Dedifferentiated amniotic fluid mesenchymal stem cell (primary cell): ENCODE measurements around the gene CNTD1.
A peak's percentile ranks its signal among the peaks of the same experiment; 100 is the strongest.

Source experiments
- DNase-seq: peaks from one replicate; pipeline ENCODE4 v3.0.0-alpha.2; 2016; ENCODE audit errors: extremely low spot score

Gene CNTD1

DNA sequence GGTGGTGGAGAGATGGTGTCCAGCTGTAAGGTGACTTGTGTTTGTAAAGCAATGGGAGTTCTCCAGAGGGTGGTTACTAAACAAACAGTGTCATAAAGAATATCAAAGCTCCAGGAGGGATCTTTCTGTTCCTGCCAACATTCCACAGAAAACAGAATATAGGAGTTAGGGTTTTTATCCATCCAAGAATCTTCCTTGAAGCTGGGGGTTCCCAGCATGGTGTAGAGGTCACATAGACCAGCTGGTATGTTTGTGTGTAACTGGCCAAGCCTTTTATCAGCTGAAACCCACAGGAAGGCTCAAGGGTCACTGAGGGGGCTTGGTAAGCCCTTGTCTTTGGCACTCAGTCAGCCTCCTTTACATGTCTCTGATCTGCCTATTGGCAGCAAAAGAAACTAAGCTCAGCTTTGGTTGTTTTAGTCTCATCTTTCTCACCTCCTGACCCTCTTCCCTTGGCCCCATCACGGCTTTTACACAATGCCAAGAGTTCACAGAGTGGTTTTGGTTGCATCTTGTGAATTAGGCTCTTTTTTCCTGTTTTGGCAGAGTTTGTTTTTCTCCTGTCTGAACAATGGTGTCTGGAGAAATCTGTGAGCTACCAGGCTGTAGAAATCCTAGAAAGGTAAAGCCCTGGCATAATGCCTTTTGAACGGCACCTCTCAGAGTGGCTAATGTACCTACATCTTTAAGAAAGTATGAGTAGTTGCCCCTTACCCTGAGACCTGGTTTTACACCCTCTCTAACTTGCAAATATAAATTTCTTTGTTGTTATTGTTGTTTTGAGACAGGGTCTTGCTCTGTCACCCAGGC, 4.6 kb downstream of the CNTD1 start:
- DNase-seq = no peak

DNA sequence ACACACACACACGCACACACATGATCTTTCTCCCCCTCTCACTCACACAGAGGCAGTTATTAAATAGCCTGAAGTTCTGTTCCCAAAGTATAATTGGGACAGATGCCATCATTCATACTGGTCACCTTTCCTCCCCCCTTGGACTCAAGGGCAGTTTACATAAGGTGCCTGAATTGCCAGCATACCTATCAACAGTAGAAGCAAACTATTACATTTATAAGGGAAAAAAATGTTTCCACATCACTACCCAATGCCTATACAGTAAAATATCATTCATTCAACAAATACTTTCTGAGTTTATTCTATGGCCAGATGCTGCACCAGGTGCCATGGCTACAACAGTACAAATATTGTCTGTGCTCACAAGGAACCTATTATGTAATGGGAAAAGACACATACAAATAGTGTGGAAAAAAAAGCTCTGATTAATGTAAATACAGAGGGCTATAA, 6.3 kb downstream of the CNTD1 start:
- DNase-seq = no peak

GRCh38 chr17:42806249-42806648, 7.6 kb downstream of the CNTD1 start:
- no peak for DNase-seq

- no peak for DNase-seq
Measured at GRCh38 chr17:42809250-42809649, 10.6 kb downstream of the CNTD1 start.

DNA sequence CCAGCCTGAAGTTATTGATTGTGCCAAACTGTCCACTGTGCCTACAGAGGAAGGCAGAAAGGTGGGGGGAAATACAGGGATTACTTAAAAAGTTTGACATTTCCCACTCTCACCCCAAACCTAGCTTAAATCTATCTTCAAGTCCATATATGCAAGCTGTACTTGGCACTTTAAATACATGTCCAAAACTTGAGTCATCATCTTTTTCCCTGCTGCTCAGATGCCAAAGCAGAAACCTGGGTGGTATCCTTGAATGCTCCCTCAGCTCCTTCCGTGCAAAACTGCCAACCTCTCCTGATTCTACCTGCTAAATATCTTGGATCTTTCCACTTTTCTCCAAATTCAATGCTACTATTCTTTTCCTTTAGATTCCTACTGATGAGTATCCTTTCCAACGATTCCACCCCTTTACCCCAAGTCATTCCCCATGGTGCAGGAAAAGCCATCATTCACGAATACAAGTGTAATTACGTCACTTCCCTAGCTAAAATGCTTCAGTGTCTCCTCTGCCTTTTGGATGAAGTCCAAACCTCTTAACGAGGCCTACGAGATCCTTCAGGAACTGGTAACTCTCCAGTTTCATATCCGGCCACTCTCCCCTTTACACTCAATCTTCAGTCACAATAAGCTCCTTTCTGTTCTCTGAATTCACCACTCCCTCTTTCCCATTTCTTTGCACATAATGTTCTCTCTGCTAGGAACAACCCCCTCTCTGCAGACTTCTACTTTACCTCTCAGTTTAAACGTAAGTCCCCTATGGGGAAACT, 16.2 kb downstream of the CNTD1 start:
- DNase-seq = no peak

DNA sequence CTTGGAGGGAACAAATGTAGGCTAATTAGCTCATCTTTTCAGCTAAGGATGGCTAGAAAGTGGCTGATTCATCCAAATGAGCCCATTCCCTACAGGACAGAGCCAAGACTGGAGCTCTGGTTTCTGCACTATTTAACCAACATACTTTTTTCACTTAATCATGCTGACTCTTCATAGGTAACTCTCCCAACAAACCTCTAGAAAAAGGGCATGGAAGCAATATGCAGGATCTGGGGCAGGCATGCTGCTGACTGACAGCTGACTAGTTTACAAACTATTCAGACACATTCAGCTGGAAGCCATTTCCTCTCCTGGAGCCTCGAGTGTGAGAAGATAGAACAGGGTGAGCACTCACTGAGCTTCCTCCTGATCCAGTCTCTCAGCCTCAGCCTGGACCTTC, 19.2 kb downstream of the CNTD1 start:
- no peak for DNase-seq

GRCh38 chr17:42818379-42818778, 19.7 kb downstream of the CNTD1 start:
- DNase-seq = no peak

DNA sequence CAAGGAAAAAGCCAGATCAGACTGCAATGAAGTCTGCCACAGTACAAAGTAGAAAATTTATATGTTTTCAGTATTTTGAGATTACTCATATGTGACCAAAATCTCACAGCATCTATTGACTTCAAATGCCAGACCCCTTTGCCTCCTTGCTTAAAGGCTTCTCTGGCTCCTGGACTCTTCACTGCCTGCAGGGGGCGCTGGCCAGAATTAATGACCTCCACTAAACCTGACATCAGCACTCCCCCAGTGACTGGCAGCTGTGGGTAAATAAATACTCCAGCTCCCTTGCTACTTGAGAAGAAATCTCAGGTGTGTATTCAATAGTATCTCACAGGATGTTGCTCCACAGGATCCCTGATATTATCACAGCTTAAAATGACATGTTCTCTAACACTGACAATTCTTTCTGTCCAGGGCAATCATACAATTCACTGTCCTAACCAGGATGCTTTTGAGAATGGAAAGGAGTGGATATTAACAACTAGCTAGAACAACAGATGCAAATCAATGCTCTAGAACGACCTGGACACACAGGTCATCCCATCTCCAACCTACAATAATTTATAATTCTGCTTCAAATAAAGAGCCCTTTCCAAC, 21.4 kb downstream of the CNTD1 start:
- peak; percentile 61 for DNase-seq

GRCh38 chr17:42821176-42821575, 22.5 kb downstream of the CNTD1 start:
- no peak for DNase-seq

- DNase-seq = no peak
Measured at GRCh38 chr17:42827472-42827871, 28.8 kb downstream of the CNTD1 start.

DNA sequence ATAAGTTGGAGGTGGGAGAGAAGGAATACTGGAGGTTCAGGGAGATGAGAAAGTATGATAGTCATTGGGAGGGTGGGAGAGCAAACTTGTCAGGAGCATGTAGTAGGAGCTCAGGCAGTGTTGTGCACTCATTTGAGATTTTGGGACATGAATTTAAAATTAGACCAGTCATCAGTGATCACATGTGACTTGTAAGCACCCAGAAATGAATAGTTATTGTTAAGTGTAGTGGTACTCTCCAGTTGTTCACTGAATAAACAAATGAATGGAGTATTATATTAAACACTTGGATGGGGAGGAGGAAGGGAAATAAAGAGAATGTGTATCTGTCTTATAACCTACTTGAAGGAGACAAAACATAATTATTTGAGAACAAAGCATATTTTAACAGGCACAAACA, 32.3 kb downstream of the CNTD1 start:
- DNase-seq = no peak

DNA sequence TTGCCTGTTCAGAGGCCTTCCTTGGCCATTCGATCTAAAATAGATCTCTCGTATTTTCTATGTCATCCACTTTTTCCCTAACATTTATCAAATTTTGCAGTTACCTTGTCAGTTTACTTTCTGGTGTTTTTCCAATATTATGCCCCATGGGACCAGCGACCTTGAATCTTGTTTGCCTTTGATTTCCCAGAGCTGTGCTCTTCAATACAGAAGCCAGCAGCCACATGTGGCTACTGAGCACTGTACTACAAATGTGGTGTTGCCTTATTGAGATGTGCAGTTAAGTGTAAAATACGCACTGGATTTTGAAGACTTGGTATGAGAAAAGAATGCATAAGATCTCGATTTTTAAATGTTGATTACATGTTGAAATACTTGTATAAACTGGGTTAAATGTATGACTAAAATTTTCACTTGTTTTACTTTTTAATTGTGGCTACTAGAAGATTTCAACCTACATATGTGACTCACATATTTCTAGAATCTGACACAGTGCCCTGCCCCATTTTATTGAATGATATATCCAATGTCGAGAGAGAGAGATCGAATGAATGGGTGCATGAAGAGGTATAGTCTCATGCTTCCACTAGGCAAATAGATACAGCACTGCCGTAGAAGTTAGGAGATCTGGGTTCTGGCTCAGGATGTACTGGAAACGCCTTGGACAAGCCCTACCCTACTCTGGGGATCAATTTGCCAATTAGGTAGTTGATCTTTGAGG, 33.7 kb downstream of the CNTD1 start:
- DNase-seq = no peak

- DNase-seq = peak; percentile 88
Measured at GRCh38 chr17:42832934-42833766, 34.5 kb downstream of the CNTD1 start, which contains the start of gene PSME3. PSME3 (plus strand) TSS chr17:42833397; CDS start chr17:42833632, 235 bp downstream.

DNA sequence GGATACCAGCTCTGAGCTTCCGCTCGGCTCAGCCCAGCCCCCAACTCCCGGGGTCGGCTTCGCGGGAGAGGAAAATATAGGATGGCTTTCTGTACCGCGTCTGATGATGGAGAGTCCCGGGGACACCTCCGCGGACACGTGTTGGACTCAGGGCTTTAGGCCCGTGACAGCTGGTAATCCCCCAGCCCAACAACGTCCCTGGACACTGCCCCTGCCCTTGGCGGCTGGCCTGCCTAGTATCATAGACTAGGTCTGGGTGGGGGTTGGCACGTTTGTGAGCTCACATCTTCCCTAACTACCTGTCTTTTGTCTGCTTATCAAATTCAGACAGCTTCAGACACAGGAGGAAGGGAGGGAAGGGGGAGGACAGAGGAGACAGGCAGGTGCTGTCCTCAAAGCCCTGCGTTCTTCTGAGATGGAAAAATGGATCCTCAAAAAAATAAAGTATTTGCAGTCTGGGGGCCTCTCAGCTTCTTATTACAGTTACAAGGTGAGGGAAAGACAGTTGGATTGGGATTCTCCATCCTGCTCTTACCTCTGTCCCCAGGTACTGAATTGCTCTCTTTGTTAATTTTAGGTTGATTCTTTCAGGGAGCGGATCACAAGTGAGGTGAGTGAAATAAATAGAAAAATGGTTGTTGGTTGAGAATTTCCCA, 35.2 kb downstream of the CNTD1 start:
- DNase-seq = no peak

DNA sequence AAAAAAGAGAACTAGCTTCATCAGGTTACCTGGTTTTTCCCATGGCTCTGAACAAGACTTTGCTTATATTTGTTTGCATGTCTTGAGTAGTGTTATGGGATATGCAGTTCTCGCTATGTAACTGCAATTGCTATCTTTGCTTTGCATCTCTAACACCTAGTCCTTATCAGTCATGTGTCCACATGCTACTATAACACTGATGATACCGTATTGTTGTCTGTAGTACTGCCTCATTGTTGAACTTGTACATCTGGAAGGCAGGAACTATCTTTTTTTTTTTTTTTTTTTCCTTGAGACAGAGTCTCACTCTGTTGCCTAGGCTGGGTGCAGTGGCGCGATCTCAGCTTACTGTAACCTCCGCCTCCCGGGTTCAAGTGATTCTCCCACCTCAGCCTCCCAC, 37.1 kb downstream of the CNTD1 start:
- no peak for DNase-seq

DNA sequence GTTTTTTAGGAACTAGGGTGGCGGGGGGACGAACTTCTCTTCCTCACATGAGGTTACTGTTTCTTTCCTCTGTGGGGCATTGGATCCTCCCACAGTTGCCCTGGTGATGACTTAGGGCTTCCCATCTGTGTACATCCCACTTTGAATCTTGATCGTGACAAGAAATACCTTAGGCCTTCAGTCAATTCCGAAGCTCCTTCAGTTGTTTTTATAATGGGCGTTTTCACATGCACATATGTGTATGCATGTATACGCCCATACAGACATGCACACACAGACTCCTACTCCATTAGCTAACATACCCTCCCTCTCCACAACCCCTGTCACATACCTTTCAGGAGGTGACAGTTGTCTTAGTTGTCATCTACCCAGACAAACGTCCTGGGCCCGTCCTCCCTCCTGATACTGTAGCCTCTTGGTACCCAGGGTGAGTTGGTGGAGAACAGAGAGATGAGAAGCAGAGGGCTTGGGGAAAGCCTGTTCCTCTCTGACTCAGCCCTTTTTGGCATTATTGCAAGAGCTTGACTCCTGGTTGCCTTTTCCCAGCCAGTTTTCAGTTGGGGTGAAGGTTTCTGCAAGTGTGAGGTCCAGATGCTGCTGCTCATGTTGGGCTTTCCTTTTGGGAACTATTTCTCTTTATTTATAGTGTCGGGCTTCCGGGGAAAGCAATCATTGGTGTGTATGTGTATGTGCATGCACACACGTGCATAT, 43.5 kb downstream of the CNTD1 start:
- no peak for DNase-seq

- DNase-seq = peak; percentile 63
Measured at GRCh38 chr17:42843358-42843934, 44.8 kb downstream of the CNTD1 start.

DNA sequence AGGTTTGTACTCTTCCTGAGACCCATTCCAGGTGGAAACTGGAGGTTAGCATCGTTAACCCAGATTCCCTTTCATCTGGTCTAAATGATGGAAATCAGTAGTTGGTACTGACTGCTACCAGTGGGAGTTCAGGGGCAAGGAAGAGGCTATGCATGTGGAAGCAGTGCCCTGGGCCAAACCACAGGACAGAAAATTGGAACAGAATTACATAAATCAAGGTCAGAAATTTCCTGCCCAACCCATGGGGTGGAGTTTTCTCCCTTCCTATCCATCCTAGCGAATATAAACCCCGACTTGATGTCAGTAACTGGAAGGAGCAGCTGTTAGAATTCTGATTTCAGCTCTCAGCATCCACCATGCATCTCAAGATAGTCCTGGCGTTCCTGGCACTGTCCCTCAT, 45.6 kb downstream of the CNTD1 start, which contains the start of gene AOC2:
AOC2 (plus strand) TSS at position 310 of the 400 bp plus-strand sequence; CDS start at position 357, 47 bp downstream.
- no peak for DNase-seq
